ENCODE results near the gene TRIM31. TPM values are rescaled to one million over a fixed set of nuclear protein-coding genes. Genes with fewer than 3 reads are reported as not detected.
A peak's percentile ranks its signal among the peaks of the same experiment; 100 is the strongest.

TRIM31 gene
- total RNA-seq, 1 experiment from 2014 or later, result not detected

DNA sequence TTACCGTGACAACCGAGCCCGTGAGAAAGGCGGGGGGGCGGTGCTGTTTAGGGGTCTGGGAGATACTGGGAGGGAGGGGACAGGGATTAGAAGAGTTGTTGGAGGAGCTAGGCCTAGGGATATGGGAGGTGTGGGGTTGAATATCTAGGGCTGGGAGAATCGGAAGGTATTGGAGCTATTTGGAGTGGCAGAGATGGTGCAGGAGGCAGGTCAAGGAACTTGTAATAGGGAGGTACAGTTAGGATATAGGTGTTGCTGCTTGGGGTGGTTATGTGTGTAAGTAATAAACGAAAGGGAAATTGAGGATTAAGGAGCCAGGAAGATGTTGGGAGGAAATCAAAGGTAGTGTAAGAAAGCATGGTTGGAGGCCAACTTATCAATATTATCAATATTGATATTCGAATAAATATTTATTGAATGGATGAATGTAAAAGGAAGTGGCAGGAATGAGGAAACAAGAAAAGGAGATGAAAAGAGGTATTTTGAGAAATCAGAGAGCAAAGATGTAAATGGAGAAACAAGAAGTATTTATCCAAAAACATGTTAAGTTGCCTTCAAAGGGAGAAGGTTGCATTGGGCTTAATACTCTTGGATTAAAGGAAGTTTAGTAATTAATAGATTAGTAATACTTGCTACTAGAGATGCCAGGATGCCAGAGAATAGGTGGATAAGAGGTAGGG is 45.3 kb downstream of the TRIM31 start:
- peak; percentile 87 for DNase-seq (ENCODE audit: low spot score)
- POLR2A ChIA-PET (ENCODE audit: low non-redundant PET), result no interaction called here
- peaks cover 19% of the 10 kb centered on the region for H3K4me1 ChIP-seq (ENCODE audit: insufficient read depth, low read length, poor library complexity, severe bottlenecking)
- TF ChIP-seq EZH2 (IDR thresholded peaks at IDR 0.05; ENCODE audit: borderline replicate concordance, low read depth, low read length, poor library complexity, severe bottlenecking), result no peak
- TF ChIP-seq, protein P1, sequence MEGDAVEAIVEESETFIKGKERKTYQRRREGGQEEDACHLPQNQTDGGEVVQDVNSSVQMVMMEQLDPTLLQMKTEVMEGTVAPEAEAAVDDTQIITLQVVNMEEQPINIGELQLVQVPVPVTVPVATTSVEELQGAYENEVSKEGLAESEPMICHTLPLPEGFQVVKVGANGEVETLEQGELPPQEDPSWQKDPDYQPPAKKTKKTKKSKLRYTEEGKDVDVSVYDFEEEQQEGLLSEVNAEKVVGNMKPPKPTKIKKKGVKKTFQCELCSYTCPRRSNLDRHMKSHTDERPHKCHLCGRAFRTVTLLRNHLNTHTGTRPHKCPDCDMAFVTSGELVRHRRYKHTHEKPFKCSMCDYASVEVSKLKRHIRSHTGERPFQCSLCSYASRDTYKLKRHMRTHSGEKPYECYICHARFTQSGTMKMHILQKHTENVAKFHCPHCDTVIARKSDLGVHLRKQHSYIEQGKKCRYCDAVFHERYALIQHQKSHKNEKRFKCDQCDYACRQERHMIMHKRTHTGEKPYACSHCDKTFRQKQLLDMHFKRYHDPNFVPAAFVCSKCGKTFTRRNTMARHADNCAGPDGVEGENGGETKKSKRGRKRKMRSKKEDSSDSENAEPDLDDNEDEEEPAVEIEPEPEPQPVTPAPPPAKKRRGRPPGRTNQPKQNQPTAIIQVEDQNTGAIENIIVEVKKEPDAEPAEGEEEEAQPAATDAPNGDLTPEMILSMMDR (conservative IDR thresholded peaks at IDR 0.05; ENCODE audit: low read depth, low read length), result no peak
- CTCF ChIA-PET, result no interaction called here
- TSS peak; percentile 24 for BruUV-seq (replicated peaks)
- H3K27me3 ChIP-seq (replicated peaks; ENCODE audit: insufficient read depth, low read depth, low read length, poor library complexity), result peaks cover 18% of the 10 kb centered on the region
- intact Hi-C loops (cut with micrococcal nuclease; ENCODE audit: unreplicated experiment), result loop anchor here (5.0 kb wide), 1 partner anchor 35 kb away; no protein-coding TSS in a partner anchor
- H3K36me3 ChIP-seq (ENCODE audit: insufficient read depth, low read length, poor library complexity, severe bottlenecking), result peaks cover 11% of the 10 kb centered on the region
- H3K9me3 ChIP-seq (ENCODE audit: low read depth, low read length, poor library complexity, severe bottlenecking), result no peaks in the 10 kb centered on the region
- H3K4me3 ChIP-seq (ENCODE audit: low read depth, low read length, poor library complexity, severe bottlenecking), result peak overlapping the region; percentile 73
- H3K27ac ChIP-seq (ENCODE audit: low read depth, low read length, poor library complexity, severe bottlenecking), result peak overlapping the region; percentile 83

DNA sequence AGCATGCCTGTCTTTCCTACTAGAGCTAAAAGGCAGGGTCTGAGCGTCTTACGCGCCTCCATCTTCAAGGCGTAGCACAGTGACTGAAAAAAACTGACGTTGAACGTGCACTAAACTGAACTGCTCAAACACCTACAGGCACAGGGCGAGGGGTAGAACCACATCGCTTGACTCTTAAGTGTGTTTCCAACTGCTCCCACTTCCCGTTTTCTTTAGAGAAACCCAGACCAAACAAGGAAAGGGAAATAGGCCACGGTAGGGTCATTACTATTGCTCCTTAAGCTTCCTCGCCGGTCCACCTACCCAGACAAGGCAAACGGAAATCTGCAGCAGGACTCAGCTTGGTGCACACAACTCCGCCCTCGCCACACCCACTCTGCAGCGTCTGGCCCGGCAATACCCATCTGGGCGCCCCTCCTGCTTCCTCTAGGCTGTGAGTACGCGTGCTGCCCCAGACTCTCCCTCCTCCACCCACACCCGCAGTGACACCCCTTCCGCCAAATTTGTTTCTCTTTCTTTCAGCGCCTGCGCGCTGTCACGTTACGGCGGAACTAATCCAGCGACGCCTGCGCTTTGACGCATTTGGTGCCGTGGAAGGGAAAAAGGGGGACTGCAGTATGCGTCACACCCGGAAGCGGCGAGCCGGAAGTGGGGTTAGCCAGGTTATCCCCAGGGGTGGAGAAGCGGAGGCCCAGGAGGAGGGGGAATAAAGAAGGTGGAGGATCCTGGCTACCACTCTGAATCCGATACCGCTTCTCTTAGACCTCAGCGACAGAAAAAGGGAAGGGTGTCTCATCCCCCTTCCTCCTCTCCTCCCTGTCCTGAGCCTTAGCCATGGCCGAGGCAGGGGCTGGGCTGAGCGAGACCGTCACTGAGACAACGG is 46.1 kb downstream of the TRIM31 start, which contains the start of gene PPP1R11:
PPP1R11 (plus strand) TSS at position 622 of the 883 bp plus-strand sequence; CDS start at position 835, 213 bp downstream.
- peak; percentile 100 for DNase-seq (ENCODE audit: low spot score)
- no TSS peak for BruUV-seq (replicated peaks)
- peak within 1 kb of the TSS; percentile 83 for H3K27ac ChIP-seq (ENCODE audit: low read depth, low read length, poor library complexity, severe bottlenecking)
- peaks cover 20% of the 10 kb centered on the region for H3K4me1 ChIP-seq (ENCODE audit: insufficient read depth, low read length, poor library complexity, severe bottlenecking)
- intact Hi-C loops (cut with micrococcal nuclease; ENCODE audit: unreplicated experiment), result loop anchor here (5.0 kb wide), 1 partner anchor 35 kb away; no protein-coding TSS in a partner anchor
- H3K4me3 ChIP-seq (ENCODE audit: low read depth, low read length, poor library complexity, severe bottlenecking), result peak within 1 kb of the TSS; percentile 73
- no peaks in the 10 kb centered on the region for H3K9me3 ChIP-seq (ENCODE audit: low read depth, low read length, poor library complexity, severe bottlenecking)
- ChIA-PET POLR2A (ENCODE audit: low non-redundant PET) (no interaction called here), CTCF (interaction anchor here (0.9 kb wide), 1 partner anchor 37 kb away, joined by 9 read pairs; no protein-coding TSS in a partner anchor)
- TF ChIP-seq, protein P1 (conservative IDR thresholded peaks at IDR 0.05; ENCODE audit: low read depth, low read length), result no peak
- TF ChIP-seq EZH2 (IDR thresholded peaks at IDR 0.05; ENCODE audit: borderline replicate concordance, low read depth, low read length, poor library complexity, severe bottlenecking), result no peak
- H3K27me3 ChIP-seq (replicated peaks; ENCODE audit: insufficient read depth, low read depth, low read length, poor library complexity), result peaks cover 10% of the 10 kb centered on the region
- H3K36me3 ChIP-seq (ENCODE audit: insufficient read depth, low read length, poor library complexity, severe bottlenecking), result peaks cover 11% of the 10 kb centered on the region

DNA sequence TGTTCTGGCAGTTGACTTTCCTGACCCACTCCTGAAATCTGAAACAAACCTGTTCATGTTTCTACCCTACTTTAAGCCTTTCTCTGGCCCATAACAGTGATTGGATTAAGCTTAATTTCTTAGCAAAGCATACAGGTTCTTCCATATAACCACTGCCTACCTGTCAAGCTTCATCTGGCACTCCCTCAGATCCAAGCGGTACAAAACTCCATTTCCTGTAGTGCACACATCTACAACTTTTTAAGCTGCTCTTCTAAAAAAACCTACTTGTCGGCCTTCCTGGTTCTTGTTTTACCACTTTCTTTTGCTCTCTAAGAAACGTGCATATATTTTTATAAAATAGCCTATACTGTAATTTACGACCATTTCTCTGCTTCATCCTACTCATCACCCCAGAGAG is 46.8 kb downstream of the TRIM31 start:
- peaks cover 20% of the 10 kb centered on the region for H3K4me1 ChIP-seq (ENCODE audit: insufficient read depth, low read length, poor library complexity, severe bottlenecking)
- H3K36me3 ChIP-seq (ENCODE audit: insufficient read depth, low read length, poor library complexity, severe bottlenecking), result peaks cover 11% of the 10 kb centered on the region
- no peak for DNase-seq (ENCODE audit: low spot score)
- CTCF ChIA-PET, result no interaction called here
- POLR2A ChIA-PET (ENCODE audit: low non-redundant PET), result no interaction called here
- no TSS peak for BruUV-seq (replicated peaks)
- peaks cover 3% of the 10 kb centered on the region for H3K27me3 ChIP-seq (replicated peaks; ENCODE audit: insufficient read depth, low read depth, low read length, poor library complexity)
- intact Hi-C loops (cut with micrococcal nuclease; ENCODE audit: unreplicated experiment), result loop anchor here (5.0 kb wide), 1 partner anchor 36 kb away; no protein-coding TSS in a partner anchor
- TF ChIP-seq EZH2 (IDR thresholded peaks at IDR 0.05; ENCODE audit: borderline replicate concordance, low read depth, low read length, poor library complexity, severe bottlenecking), result no peak
- TF ChIP-seq, protein P1 (conservative IDR thresholded peaks at IDR 0.05; ENCODE audit: low read depth, low read length), result no peak
- H3K9me3 ChIP-seq (ENCODE audit: low read depth, low read length, poor library complexity, severe bottlenecking), result no peaks in the 10 kb centered on the region
- H3K27ac ChIP-seq (ENCODE audit: low read depth, low read length, poor library complexity, severe bottlenecking), result peak overlapping the region; percentile 83
- peak overlapping the region; percentile 73 for H3K4me3 ChIP-seq (ENCODE audit: low read depth, low read length, poor library complexity, severe bottlenecking)
